Endothelial cell of umbilical vein (primary cell): ENCODE measurements around the gene OSER1. TPM values are rescaled to one million over a fixed set of nuclear protein-coding genes. Genes with fewer than 3 reads are reported as not detected.

Source experiments
- BruUV-seq: library from RNA; stranded (reverse); fragments of 400-500 nt; replicated peaks from 2 replicates; lab custom pipeline; 2021; lab: Mats Ljungman, UMichigan
- CTCF ChIA-PET: fragments of 300-600, 350-600 bp; sonication (Branson Sonifier 250); formaldehyde crosslinking; loops from one replicate; lab custom pipeline; 2021; ENCODE audit warnings: antibody characterized with exemption, inconsistent platforms; lab: Charles Lee
- POLR2A ChIA-PET: fragments of 300-600, 350-600 bp; sonication (Branson Sonifier 250); formaldehyde crosslinking; loops from one replicate; lab custom pipeline; 2021; ENCODE audit warnings: antibody characterized with exemption, inconsistent platforms; lab: Charles Lee
- DNase-seq: peaks from one replicate; pipeline ENCODE4 v3.0.0-alpha.2; 2011; ENCODE audit warnings: low read depth, low spot score
- FAIRE-seq: peaks from 2 replicates; lab custom pipeline; 2011; peaks lifted over from hg19 to GRCh38; lab: Jason Lieb, UNC
- H2AFZ ChIP-seq: 2 replicates; pipeline ENCODE4 v1.6.0; 2012; ENCODE audit warnings: low read depth, low read length, control low read depth, inconsistent platforms
- H3K27ac ChIP-seq: 2 replicates; pipeline ENCODE4 v1.5.1; 2011; ENCODE audit warnings: low read depth, mild to moderate bottlenecking, control low read depth, low read length, moderate library complexity; ENCODE audit not compliant: insufficient read depth
- H3K27me3 ChIP-seq, 2 experiments: 2 replicates each; pipeline versions ENCODE4 v1.6.0 to v1.6.1; 2011; ENCODE audit warnings: low read length in 2 of 2, mixed read lengths in 1 of 2; ENCODE audit not compliant: control insufficient read depth in 2 of 2, insufficient read depth in 2 of 2
- H3K36me3 ChIP-seq, 2 experiments: 2 replicates in 1 of 2; 3 replicates in 1 of 2; pipeline ENCODE4 v1.5.1; 2011; ENCODE audit warnings: low read length in 2 of 2, mild to moderate bottlenecking in 1 of 2, moderate library complexity in 1 of 2; ENCODE audit not compliant: control insufficient read depth in 2 of 2, insufficient read depth in 2 of 2; ENCODE audit errors: extremely low read depth in 1 of 2
- H3K4me1 ChIP-seq: 3 replicates; pipeline ENCODE4 v1.5.1; 2011; ENCODE audit warnings: mild to moderate bottlenecking, low read length; ENCODE audit not compliant: control insufficient read depth, insufficient read depth; ENCODE audit errors: extremely low read depth
- H3K4me2 ChIP-seq: 2 replicates; pipeline ENCODE4 v1.6.1; 2011; ENCODE audit warnings: low read length, control low read depth, mixed read lengths; ENCODE audit not compliant: insufficient read depth
- H3K4me3 ChIP-seq, 3 experiments: fragments of 200-600 bp in 1 of 3; sonication (generic), shearing (Covaris generic) in 1 of 3; replicated peaks in 1 of 3; 2 replicates each; pipeline ENCODE4 v1.5.1; 2011 to 2016; ENCODE audit warnings: control low read depth in 3 of 3, low read length in 3 of 3, mild to moderate bottlenecking in 2 of 3, inconsistent platforms in 1 of 3, low read depth in 1 of 3, moderate library complexity in 1 of 3; ENCODE audit not compliant: insufficient read depth in 1 of 3
- H3K79me2 ChIP-seq: 2 replicates; pipeline ENCODE4 v1.6.0; 2012; ENCODE audit warnings: low read length, inconsistent platforms; ENCODE audit not compliant: control insufficient read depth, insufficient read depth
- H3K9ac ChIP-seq: replicated peaks from 2 replicates; pipeline ENCODE3; 2011; ENCODE audit warnings: low read length, control low read depth; ENCODE audit not compliant: insufficient read depth; ENCODE audit errors: extremely low read depth
- H3K9me1 ChIP-seq: replicated peaks from 3 replicates; pipeline ENCODE4 v1.6.0; 2011; ENCODE audit warnings: mild to moderate bottlenecking, low read length; ENCODE audit not compliant: control insufficient read depth, insufficient read depth; ENCODE audit errors: extremely low read depth
- H3K9me3 ChIP-seq: replicated peaks from 2 replicates; pipeline ENCODE4 v1.5.1; 2012; ENCODE audit warnings: low read length, inconsistent platforms; ENCODE audit not compliant: control insufficient read depth, insufficient read depth
- H4K20me1 ChIP-seq: replicated peaks from 2 replicates; pipeline ENCODE3; 2011; ENCODE audit warnings: mild to moderate bottlenecking, low read length; ENCODE audit not compliant: control insufficient read depth, insufficient read depth; ENCODE audit errors: extremely low read depth
- EZH2 ChIP-seq: IDR thresholded peaks from 2 replicates; pipeline ENCODE4 v1.6.1; 2012; ENCODE audit warnings: borderline replicate concordance, low read depth, mild to moderate bottlenecking, moderate library complexity, low read length, inconsistent platforms; ENCODE audit not compliant: severe bottlenecking
- FOS ChIP-seq: IDR thresholded peaks from 2 replicates; pipeline ENCODE4 v1.6.1; 2011; ENCODE audit warnings: mild to moderate bottlenecking, low read length, moderate library complexity, borderline replicate concordance; ENCODE audit not compliant: insufficient read depth
- GATA2 ChIP-seq: IDR thresholded peaks from 2 replicates; pipeline ENCODE4 v1.7.0; 2011; ENCODE audit warnings: low read depth, mild to moderate bottlenecking, moderate library complexity, mixed read lengths, low read length; ENCODE audit not compliant: insufficient read length, insufficient read depth
- JUN ChIP-seq: IDR thresholded peaks from 2 replicates; pipeline ENCODE4 v1.6.1; 2011; ENCODE audit warnings: borderline replicate concordance, low read depth; ENCODE audit not compliant: insufficient read length, insufficient read depth
- MYC ChIP-seq: IDR thresholded peaks from one replicate; pipeline ENCODE4 v1.6.1; 2011; ENCODE audit warnings: mild to moderate bottlenecking, low read depth, low read length
- POLR2A ChIP-seq: IDR thresholded peaks from 2 replicates; pipeline ENCODE4 v1.6.1; 2012; ENCODE audit warnings: low read depth, mild to moderate bottlenecking, control low read depth, low read length
- POLR2AphosphoS5 ChIP-seq: IDR thresholded peaks from 2 replicates; pipeline ENCODE4 v1.6.1; 2012; ENCODE audit warnings: low read depth, mild to moderate bottlenecking, control low read depth, low read length, moderate library complexity; ENCODE audit not compliant: insufficient read depth
- dilution Hi-C: fragments of 300-500 bp; cut with MboI; formaldehyde crosslinking; loops from one replicate; pipeline ENCODE4 v1.15.0; 2019; ENCODE audit warnings: low sequenced_read_pairs; ENCODE audit not compliant: extremely low pct_ligation_motif_present
- intact Hi-C: fragments of 100-400 bp; cut with micrococcal nuclease; formaldehyde crosslinking; loops from one replicate; pipeline ENCODE4 v1.10.0; 2022
- polyA plus RNA-seq, 4 experiments: library from polyadenylated mRNA; depleted of rRNA in 3 of 4; stranded (reverse) in 3 of 4; unstranded in 1 of 4; fragments of >200 nt; gene quantifications; 2 replicates each; pipeline versions ENCODE4 v1.2.1 to v1.2.3, GENCODE V29; 2011 to 2012; ENCODE audit warnings: missing spikeins in 1 of 4
- total RNA-seq: library from RNA; stranded (reverse); gene quantifications from 2 replicates; pipeline ENCODE4 v1.2.3, GENCODE V29; 2021
- TF ChIP-seq, protein P1 (sequence below): IDR thresholded peaks from 2 replicates; pipeline ENCODE4 v1.6.1; 2011; ENCODE audit not compliant: insufficient read depth, insufficient read length
- TF ChIP-seq, protein P2 (sequence below), 2 donors: IDR thresholded peaks; 1 replicate in 1 of 2; 2 replicates in 1 of 2; pipeline ENCODE4 v1.5.1; 2011; ENCODE audit warnings: low read length in 2 of 2, mild to moderate bottlenecking in 2 of 2, moderate library complexity in 2 of 2, control low read depth in 1 of 2, inconsistent platforms in 1 of 2, low read depth in 1 of 2; ENCODE audit not compliant: insufficient read depth in 1 of 2; ENCODE audit errors: extremely low read depth in 1 of 2

The OSER1 gene
- total and polyA plus RNA-seq, 2 donors (not counting 3 experiments of a cell fraction or from before 2014, with no cell fraction given) = 30.8 to 36.0 TPM

DNA sequence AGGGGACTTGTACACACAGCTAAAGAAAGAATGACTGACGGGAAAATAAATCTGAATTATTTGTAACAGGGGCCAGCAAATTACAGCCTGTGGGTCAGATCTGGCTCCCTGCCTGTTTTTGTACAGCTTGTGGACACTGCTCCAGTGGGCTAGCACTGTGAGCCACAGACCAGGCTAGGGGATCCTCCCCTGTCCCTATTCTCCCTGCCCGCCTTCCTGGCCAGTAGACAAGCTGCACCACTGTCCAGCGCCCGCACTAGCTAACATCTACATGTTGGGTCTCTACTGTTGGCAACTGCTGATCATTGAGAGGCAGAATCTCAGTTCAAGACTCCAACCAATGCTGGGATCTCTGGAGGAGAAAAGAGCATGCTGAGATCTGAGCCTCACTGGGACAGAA, 10.7 kb downstream of the OSER1 start:
- no peak for DNase-seq
- no peak overlapping the region for H2AFZ ChIP-seq
- POLR2A ChIA-PET = no interaction called here
- H3K9me3 ChIP-seq = no peaks in the 10 kb centered on the region
- H3K27me3 ChIP-seq = no peaks in the 10 kb centered on the region
- no peak overlapping the region for H3K27ac ChIP-seq
- no peak overlapping the region for H3K4me3 ChIP-seq
- dilution Hi-C loops = no loop called here
- CTCF ChIA-PET = interaction anchor here (1.6 kb wide), 1 partner anchor 9 kb away, joined by 5 read pairs; no protein-coding TSS in a partner anchor
- TF ChIP-seq FOS (no peak), POLR2AphosphoS5 (no peak), EZH2 (no peak), GATA2 (no peak), JUN (no peak), POLR2A (no peak), MYC (no peak)
- TF ChIP-seq, protein P1, sequence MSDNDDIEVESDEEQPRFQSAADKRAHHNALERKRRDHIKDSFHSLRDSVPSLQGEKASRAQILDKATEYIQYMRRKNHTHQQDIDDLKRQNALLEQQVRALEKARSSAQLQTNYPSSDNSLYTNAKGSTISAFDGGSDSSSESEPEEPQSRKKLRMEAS = no peak
- TF ChIP-seq, protein P2, sequence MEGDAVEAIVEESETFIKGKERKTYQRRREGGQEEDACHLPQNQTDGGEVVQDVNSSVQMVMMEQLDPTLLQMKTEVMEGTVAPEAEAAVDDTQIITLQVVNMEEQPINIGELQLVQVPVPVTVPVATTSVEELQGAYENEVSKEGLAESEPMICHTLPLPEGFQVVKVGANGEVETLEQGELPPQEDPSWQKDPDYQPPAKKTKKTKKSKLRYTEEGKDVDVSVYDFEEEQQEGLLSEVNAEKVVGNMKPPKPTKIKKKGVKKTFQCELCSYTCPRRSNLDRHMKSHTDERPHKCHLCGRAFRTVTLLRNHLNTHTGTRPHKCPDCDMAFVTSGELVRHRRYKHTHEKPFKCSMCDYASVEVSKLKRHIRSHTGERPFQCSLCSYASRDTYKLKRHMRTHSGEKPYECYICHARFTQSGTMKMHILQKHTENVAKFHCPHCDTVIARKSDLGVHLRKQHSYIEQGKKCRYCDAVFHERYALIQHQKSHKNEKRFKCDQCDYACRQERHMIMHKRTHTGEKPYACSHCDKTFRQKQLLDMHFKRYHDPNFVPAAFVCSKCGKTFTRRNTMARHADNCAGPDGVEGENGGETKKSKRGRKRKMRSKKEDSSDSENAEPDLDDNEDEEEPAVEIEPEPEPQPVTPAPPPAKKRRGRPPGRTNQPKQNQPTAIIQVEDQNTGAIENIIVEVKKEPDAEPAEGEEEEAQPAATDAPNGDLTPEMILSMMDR (IDR thresholded peaks at IDR 0.05; ENCODE audit: extremely low read depth in 1 of 2, insufficient read depth in 1 of 2, low read depth in 1 of 2, low read length in 2 of 2) = no peak
- H3K79me2 ChIP-seq = peaks cover 32% of the 10 kb centered on the region
- H3K4me1 ChIP-seq = peaks cover 12% of the 10 kb centered on the region
- no peak for FAIRE-seq
- no TSS peak for BruUV-seq
- H3K36me3 ChIP-seq = peaks cover 14 to 29% of the 10 kb centered on the region in 2 experiments
- H3K9ac ChIP-seq = no peak overlapping the region
- intact Hi-C loops = no loop called here
- H4K20me1 ChIP-seq = no peaks in the 10 kb centered on the region
- no peaks in the 10 kb centered on the region for H3K9me1 ChIP-seq
- H3K4me2 ChIP-seq = no peak overlapping the region
